BJ (cell line): ENCODE measurements around the gene TEX36. TPM values are rescaled to one million over a fixed set of nuclear protein-coding genes. Genes with fewer than 3 reads are reported as not detected.

Experiments
- CTCF ChIA-PET: fragments of 350-600 bp; formaldehyde crosslinking; extraction: SDS; loops from one replicate; lab custom pipeline; 2021; ENCODE audit warnings: antibody characterized with exemption, inconsistent platforms; lab: Yijun Ruan, JAX
- POLR2A ChIA-PET: fragments of 300-600 bp; sonication (Branson Sonifier 250); formaldehyde crosslinking; extraction: SDS; loops from one replicate; lab custom pipeline; 2021; ENCODE audit warnings: antibody characterized with exemption; lab: Charles Lee
- DNase-seq: peaks from one replicate; pipeline ENCODE4 v3.0.0-alpha.2; 2011; ENCODE audit warnings: low read depth
- H3K27me3 ChIP-seq: 2 replicates; pipeline ENCODE4 v1.6.0; 2011; ENCODE audit warnings: low read length; ENCODE audit not compliant: control insufficient read depth, insufficient read depth
- H3K36me3 ChIP-seq: 2 replicates; pipeline ENCODE4 v1.5.1; 2011; ENCODE audit warnings: low read length; ENCODE audit not compliant: control insufficient read depth, insufficient read depth
- H3K4me3 ChIP-seq: 2 replicates; pipeline ENCODE4 v1.5.1; 2011; ENCODE audit warnings: low read depth, mild to moderate bottlenecking, control low read depth, low read length
- polyA plus RNA-seq: library from polyadenylated mRNA; depleted of rRNA; stranded (reverse); fragments of >200 nt; gene quantifications from 2 replicates; pipeline ENCODE4 v1.2.3, GENCODE V29; 2011
- TF ChIP-seq, protein P1 (sequence below): IDR thresholded peaks from 2 replicates; pipeline ENCODE4 v1.5.1; 2011; ENCODE audit warnings: low read depth, mild to moderate bottlenecking, control low read depth, inconsistent platforms, low read length, moderate library complexity; ENCODE audit not compliant: insufficient read depth

The TEX36 gene
- polyA plus RNA-seq, 1 experiment = not detected

DNA sequence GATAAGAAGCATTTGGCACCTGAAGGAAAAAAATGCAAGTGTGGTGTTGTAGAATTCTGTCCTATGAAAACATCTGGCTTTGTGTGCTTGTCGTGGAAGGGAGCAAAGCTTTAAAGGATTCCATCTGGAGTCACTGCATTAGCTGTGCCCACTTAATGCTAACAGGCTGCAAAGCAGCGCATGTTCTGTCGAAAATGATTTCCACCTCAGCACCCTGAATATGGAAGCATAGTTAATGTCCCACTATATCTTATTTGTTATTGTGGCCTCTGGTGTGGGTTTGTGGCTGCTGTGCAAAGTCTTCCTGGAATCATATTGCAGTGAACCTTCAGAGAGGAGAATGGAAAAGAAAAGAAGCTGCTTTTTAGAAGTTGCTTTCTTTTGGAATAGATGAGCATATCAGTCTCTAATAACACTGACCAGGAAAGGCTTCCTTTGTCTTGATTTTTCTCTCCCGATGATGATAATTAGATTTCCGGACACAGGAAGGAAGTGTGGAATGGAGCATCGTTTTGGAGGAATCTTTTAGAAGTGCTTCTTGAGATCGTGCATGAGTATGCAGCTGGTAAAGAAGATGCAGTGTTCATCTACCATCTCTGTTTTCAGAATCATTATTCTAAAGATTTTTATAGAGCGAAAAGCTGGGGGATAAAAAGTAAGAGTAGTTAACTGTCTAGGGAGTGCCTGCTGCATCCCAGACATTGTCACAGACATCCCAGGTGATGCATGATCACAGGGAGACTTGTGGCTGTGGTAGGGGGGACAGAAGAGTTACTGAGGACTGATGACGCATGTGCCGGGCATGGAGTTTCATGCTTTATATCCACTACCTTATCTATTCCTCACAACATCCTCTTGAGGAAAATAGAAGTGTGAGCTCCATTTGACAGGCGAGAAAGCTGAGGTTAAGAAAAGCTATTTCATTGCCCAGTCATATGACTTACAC, 54.6 kb downstream of the TEX36 start:
- TF ChIP-seq, protein P1, sequence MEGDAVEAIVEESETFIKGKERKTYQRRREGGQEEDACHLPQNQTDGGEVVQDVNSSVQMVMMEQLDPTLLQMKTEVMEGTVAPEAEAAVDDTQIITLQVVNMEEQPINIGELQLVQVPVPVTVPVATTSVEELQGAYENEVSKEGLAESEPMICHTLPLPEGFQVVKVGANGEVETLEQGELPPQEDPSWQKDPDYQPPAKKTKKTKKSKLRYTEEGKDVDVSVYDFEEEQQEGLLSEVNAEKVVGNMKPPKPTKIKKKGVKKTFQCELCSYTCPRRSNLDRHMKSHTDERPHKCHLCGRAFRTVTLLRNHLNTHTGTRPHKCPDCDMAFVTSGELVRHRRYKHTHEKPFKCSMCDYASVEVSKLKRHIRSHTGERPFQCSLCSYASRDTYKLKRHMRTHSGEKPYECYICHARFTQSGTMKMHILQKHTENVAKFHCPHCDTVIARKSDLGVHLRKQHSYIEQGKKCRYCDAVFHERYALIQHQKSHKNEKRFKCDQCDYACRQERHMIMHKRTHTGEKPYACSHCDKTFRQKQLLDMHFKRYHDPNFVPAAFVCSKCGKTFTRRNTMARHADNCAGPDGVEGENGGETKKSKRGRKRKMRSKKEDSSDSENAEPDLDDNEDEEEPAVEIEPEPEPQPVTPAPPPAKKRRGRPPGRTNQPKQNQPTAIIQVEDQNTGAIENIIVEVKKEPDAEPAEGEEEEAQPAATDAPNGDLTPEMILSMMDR = no peak
- no peak for DNase-seq
- H3K27me3 ChIP-seq = no peaks in the 10 kb centered on the region; the same call in 1 of the 2 replicates
- no peak overlapping the region for H3K4me3 ChIP-seq
- ChIA-PET CTCF (interaction anchor here (0.7 to 1.5 kb wide), 3 partner anchors 8 to 53 kb away, joined by 3 read pairs; no protein-coding TSS in a partner anchor), POLR2A (no interaction called here)
- no peaks in the 10 kb centered on the region for H3K36me3 ChIP-seq

DNA sequence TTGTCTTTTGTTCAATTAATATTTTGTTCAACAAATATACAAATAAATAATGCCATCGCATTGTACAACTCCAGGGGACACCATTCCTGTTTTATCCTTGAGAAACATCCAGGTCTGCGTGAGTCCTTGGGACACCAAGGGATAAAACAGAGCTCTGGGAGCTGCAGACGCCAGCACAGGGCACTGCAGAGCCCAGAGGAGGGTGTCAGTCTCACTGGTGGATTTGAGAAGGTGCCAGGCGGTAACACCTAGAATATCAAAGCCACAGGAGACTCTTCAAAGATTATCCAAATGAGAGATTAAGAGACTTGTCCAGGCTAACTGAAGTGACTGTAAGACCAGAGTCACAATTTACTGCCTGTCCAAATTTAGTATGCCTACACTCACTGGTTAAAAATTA, 55.3 kb downstream of the TEX36 start:
- Histone ChIP-seq H3K27me3 (no peaks in the 10 kb centered on the region; the same call in 1 of the 2 replicates), H3K36me3 (no peaks in the 10 kb centered on the region), H3K4me3 (no peak overlapping the region)
- DNase-seq = no peak
- TF ChIP-seq, protein P1 = no peak
- ChIA-PET CTCF (no interaction called here), POLR2A (no interaction called here)

DNA sequence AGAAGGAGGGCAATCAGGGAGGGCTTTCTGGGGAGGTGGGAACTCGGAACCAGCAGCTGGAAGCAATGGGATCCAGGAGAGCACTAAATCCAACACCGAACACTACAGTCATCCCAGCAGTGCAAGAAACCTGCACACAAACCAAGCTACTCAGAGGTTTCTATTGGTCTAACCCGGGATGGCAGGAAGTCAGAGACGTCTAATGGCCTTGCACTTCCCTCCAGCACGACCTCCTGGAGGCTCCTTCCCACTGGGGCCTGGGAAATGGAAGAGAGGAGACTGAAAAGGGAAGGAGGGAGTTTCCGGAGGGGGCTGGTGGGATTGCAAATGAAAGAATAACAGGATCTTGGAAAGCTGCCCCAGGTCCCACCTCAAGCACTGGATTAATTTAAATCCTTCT, 56.3 kb downstream of the TEX36 start:
- Histone ChIP-seq H3K27me3 (no peaks in the 10 kb centered on the region; the same call in 1 of the 2 replicates), H3K36me3 (no peaks in the 10 kb centered on the region), H3K4me3 (no peak overlapping the region)
- ChIA-PET POLR2A (no interaction called here), CTCF (no interaction called here)
- DNase-seq = no peak
- TF ChIP-seq, protein P1 = no peak

DNA sequence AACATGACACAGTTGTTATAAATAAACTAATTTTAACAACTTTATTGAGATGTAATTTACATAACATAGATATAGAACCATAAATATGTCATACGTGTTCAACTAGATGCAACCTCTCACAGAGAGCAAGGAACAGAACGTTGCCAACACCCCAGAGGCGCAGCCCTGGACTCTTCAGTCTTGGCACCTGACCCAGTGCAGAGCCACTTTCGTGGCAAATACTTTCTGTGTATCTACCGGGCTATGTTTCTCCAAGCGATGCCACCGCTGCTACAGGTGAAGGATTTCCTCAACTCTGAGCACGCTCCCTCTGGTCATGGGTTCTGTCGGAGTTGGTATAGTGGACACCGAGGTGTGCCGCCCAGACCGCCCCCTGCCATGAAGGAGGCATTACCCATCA, 57.4 kb downstream of the TEX36 start:
- TF ChIP-seq, protein P1 = no peak
- Histone ChIP-seq H3K27me3 (no peaks in the 10 kb centered on the region; the same call in 1 of the 2 replicates), H3K36me3 (no peaks in the 10 kb centered on the region), H3K4me3 (no peak overlapping the region)
- ChIA-PET CTCF (no interaction called here), POLR2A (no interaction called here)
- no peak for DNase-seq

DNA sequence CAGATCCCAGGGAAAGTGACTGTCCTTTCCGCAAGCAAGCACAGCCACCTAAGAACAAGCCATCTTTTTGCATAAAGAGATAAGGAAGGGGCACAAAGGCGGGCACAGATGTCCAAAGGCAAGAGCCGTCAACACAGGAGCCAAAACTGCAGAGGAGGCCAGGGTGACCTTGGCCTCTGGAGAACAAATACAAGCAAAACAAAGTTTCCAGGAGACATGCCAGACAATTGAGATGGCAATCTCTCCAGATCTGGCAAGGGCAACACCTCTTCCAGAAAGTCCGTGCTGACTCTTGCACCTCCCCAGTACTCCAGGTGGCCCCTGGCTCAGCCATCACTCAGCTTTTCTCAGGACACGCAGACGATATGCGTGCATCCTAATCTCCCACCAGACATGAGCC, 58.2 kb downstream of the TEX36 start:
- DNase-seq = no peak
- ChIA-PET CTCF (no interaction called here), POLR2A (no interaction called here)
- Histone ChIP-seq H3K36me3 (no peaks in the 10 kb centered on the region), H3K27me3 (no peaks in the 10 kb centered on the region; the same call in 1 of the 2 replicates), H3K4me3 (no peak overlapping the region)
- TF ChIP-seq, protein P1 = no peak
